HCEC 1CT (cell line): ENCODE data around the gene SNTG2.
"Not testable (repeated sequence)": the region's sequence is repeated elsewhere in the genome, so short reads cannot be mapped to it uniquely, and the experiment has no call there.

Source experiments
- DNase-seq: peaks from one replicate; pipeline ENCODE4 v3.0.0-alpha.2; 2017

The SNTG2 gene

GRCh38 chr2:950080-950966 is at the start of gene SNTG2:
Gene SNTG2 (plus strand): TSS chr2:950849. CDS start chr2:950997, 148 bp downstream.
- no peak for DNase-seq

GRCh38 chr2:902584-902983 is 48.1 kb upstream of the SNTG2 start:
- no peak for DNase-seq

GRCh38 chr2:903223-903900 is 47.3 kb upstream of the SNTG2 start:
- no peak for DNase-seq

DNA sequence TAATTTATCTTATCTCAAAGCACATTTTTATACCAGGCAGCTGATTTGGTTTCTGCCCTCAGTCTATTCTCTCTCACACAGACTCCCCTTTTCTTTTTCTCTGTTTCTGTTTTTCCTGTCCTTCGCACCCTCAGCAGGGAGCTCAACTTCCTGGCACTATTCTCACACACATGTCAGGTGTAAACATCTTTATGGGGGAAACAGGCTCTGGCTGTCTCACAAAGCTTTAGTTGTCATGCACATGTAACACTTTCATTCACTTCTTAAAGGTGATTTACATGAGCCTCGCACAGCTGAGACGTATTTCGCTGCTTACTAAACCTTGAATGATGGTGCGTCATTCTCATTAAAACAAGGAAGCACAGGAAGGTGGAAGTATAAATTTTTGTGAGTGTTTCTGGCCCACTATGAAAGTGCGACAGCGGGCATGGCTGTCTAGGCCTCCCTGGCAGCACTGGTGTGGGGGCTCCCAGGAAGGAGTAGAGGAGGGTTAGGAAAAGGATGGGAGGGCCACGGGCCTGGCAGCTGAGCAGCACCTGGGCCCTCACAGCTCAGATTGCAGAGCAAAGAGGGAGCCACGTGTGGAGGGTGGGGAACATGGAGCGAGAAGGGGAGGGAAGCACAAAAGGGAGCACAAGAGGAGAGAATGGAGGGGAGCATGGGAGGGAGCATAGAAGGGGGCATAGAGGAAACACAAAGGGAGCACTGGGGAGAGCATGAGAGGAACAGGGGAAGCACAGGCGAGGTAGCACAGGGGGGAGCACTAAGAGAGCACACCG is 46.2 kb upstream of the SNTG2 start:
- no peak for DNase-seq

GRCh38 chr2:905091-905832 is 45.4 kb upstream of the SNTG2 start:
- no peak for DNase-seq

GRCh38 chr2:905833-906140 is 44.9 kb upstream of the SNTG2 start:
- no peak for DNase-seq

- DNase-seq = no peak
Observed at GRCh38 chr2:907706-908105, 42.9 kb upstream of the SNTG2 start.

- no peak for DNase-seq
Observed at GRCh38 chr2:908568-908967, 42.1 kb upstream of the SNTG2 start.

- DNase-seq = not testable (repeated sequence)
Observed at GRCh38 chr2:909764-910379, 40.8 kb upstream of the SNTG2 start.

DNA sequence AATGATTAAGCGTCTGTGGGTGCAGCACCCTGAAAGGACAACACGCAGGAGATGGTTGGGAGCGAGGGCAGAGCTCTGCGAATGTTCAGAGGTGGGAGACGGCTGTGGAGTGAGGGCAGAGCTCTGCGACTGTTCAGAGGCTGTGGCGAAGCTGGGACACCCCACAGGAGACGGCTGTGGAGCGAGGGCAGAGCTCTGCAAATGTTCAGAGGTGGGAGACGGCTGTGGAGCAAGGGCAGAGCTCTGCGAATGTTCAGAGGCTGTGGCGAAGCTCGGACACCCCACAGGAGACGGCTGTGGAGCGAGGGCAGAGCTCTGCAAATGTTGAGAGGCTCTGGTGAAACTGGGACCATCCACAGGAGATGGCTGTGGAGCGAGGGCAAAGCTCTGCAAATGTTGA is 40.0 kb upstream of the SNTG2 start:
- DNase-seq = no peak

DNA sequence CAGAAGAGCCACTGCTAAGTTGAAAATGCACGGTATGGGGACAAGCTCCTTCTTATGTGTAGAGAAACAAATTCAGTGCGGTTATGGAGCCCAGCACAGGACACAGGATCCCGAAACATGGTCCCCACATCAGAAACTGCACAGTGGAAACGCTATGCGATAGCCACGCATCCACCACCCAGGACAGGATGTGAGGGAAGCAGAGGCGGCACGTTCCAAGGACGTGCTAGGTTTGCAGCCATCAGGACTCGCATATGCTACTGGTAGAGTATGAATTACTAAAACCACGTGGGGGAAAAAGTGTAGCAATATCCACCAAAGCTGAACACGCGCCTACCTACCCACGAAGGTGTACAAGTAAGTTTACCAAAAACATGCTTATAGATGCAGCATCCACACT is 34.7 kb upstream of the SNTG2 start:
- no peak for DNase-seq

DNA sequence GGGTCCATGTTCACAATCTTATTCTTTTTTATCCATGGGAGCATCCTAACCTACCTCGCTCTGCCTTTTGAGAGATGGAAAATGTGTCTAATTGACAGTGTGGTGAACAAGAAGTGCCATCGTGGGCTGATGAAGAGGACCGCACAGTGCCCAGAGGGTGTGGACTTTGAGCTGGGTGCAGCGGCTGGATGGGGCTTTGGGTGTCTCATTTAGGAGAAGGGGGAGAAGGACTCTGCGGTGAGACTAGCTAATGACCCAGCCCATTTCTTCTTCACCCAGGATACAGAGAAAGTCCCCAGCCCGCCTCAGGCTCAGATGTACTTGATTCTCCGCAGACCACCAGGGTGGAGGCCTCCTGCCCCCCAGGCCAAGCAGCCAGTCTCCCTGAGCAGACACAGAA is 33.7 kb upstream of the SNTG2 start:
- DNase-seq = no peak

- DNase-seq = no peak
Observed at GRCh38 chr2:919672-920071, 31.0 kb upstream of the SNTG2 start.

DNA sequence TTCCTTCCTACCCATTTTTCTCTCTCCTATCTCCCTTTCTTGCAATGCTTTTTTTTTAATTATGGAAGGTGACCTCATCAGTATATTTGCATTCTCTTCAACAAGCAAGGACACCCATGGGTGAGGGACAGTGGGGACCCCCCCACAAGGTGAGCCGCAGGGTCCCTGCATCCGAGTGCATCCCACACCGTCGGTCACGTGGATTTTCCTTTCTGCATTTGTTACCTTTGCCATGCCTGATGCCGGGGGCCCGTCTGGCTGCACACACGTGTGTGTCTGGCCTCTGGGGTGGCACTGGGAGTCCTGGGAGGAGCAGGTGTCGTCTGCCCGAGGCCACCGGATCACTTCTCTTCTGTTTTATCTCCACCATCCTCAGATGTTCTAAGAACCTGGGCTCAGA is 30.1 kb upstream of the SNTG2 start:
- no peak for DNase-seq

DNA sequence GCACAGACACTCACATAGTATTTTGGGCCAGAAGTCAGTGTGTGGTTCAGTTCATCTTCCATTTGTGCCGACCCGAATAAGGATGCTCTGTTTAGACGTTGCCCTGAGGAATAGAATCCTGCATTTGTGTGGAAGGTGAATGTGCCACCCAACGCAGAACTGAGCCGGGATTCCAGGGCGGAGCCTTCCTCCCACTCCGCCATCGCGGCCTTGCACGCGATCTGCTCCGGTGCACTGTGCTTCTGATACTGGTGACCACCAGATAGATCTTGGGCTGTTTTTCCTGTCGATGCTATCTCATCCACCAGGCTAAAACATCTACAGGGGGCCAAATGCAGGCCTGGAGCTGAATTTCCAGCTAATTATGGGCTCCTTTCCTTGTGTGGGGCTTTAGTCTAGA is 29.6 kb upstream of the SNTG2 start:
- no peak for DNase-seq

DNA sequence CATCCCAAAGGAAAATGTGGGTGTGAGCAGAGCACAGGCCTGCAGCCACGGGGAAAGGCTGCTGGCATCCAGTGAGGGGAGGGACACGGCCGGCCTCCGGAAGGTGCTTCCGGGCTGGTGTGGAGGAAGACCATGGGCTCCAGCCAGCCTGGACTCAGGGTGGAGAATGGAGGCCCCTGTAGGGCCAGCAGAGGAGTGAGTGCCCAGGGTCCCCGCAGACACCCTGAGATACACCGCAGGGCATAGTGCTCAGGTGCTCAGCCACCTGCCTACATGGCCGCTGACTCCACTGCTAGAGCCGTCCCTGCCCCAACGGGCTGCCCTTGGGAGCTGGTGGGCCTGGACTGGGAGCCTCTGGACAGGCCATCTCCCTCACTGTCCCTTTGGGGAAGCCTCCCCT is 28.5 kb upstream of the SNTG2 start:
- no peak for DNase-seq

DNA sequence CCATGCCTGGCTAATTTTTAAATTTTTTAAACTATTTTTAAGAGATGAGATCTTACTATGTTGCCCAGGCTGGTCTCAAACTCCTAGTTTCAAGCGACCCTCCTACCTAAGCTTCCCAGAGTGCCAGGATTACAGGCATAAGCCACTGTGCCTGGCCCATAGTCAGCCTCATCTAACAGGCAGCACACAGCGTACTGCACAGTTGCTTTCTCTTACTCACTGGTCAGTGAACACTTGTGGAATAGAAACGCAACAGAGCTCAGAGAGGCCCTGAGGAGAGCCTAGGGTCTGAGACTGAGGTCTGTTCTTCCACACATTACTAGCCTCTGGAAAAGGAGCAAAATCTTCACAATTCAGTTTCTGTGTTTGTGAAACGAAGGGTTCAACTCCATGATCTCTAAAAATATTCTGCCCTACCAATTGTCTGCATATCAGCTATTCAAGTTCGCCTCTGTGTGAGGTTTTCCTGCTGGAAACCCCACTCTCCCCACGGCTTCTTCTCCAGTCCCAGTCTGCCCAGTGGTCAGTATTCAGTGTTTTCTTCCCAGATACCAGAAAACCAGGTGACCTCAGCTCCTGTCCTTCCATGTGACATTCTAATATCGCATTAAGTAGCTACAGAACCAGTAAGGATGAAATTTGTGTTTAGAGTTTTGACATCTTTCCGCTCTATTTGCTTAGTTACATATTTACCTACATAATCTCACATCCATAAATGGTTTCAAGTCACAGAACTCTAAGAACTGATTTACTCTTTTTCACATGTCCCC is 26.6 kb upstream of the SNTG2 start:
- no peak for DNase-seq

DNA sequence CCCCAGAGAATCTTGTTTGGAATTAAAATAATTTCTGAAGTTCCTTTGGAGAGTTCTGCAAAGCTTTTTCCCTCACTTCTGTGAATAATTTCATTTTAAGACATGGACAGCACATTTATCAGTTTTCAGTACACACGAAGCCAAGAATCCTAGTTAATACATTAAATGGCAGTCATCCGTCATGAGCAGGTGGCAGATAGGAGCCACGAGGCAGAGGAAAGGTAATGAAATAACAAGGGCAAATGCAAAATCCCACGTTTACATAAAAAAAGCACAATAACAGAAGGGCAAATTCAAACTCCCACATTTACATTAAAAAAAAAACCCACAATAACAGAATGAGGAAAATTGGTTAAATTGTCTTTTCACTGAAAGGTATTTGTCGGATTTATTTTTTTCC is 25.9 kb upstream of the SNTG2 start:
- no peak for DNase-seq

DNA sequence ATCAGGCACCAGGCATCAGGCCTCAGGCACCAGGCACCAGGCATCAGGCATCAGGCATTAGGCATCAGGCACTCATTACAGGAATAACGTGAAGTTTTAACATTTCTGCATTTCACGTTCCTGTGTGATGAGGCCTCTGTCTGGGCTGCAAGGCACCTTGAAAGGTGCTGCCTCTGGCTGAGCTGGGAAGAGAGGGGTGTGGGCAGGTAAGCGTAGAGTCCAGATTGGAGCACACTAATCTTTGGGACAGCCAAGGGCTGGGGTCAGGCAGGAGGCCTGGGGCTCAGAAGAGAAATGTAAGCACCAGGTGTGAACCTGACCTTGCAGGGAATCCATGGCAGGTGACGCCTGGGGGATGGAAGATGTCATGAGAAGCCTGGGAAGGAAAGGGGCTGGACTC is 25.3 kb upstream of the SNTG2 start:
- no peak for DNase-seq

- no peak for DNase-seq
Observed at GRCh38 chr2:925711-926110, 24.9 kb upstream of the SNTG2 start.

- no peak for DNase-seq
Observed at GRCh38 chr2:926259-926793, 24.3 kb upstream of the SNTG2 start.

- no peak for DNase-seq
Observed at GRCh38 chr2:926896-927295, 23.8 kb upstream of the SNTG2 start.
